Measurements from ENCODE around the gene EMC8.

Gene EMC8

GRCh38 chr16:85759631-85760419 is 39.5 kb downstream of the EMC8 start:
- no peak overlapping the region for H3K4me3 ChIP-seq (ENCODE audit: low read depth, low read length)
- no peaks in the 10 kb centered on the region for H3K36me3 ChIP-seq
- DNase-seq = no peak
- H3K27me3 ChIP-seq (ENCODE audit: insufficient read depth, low read depth, severe bottlenecking) = no peaks in the 10 kb centered on the region
- no peak overlapping the region for H3K27ac ChIP-seq
- peak; percentile 45 for TF ChIP-seq CTCF (IDR thresholded peaks at IDR 0.05; ENCODE audit: low read depth, low read length)
- no peaks in the 10 kb centered on the region for H3K9me3 ChIP-seq (ENCODE audit: severe bottlenecking)

- Histone ChIP-seq H3K27ac (no peak overlapping the region), H3K27me3 (ENCODE audit: insufficient read depth, low read depth, severe bottlenecking) (no peaks in the 10 kb centered on the region), H3K36me3 (no peaks in the 10 kb centered on the region), H3K9me3 (ENCODE audit: severe bottlenecking) (no peaks in the 10 kb centered on the region), H3K4me3 (ENCODE audit: low read depth, low read length) (no peak overlapping the region)
- DNase-seq = no peak
- no peak for TF ChIP-seq CTCF (IDR thresholded peaks at IDR 0.05; ENCODE audit: low read depth, low read length)
These were observed 40.2 kb downstream of the EMC8 start for GRCh38 chr16:85759136-85759535.

GRCh38 chr16:85757341-85757822 is 42.0 kb downstream of the EMC8 start:
- Histone ChIP-seq H3K27me3 (ENCODE audit: insufficient read depth, low read depth, severe bottlenecking) (no peaks in the 10 kb centered on the region), H3K27ac (no peak overlapping the region), H3K9me3 (ENCODE audit: severe bottlenecking) (no peaks in the 10 kb centered on the region), H3K36me3 (no peaks in the 10 kb centered on the region), H3K4me3 (ENCODE audit: low read depth, low read length) (no peak overlapping the region)
- no peak for DNase-seq
- TF ChIP-seq CTCF (IDR thresholded peaks at IDR 0.05; ENCODE audit: low read depth, low read length) = no peak

GRCh38 chr16:85755929-85756768 is 43.2 kb downstream of the EMC8 start:
- no peak overlapping the region for H3K27ac ChIP-seq
- no peaks in the 10 kb centered on the region for H3K27me3 ChIP-seq (ENCODE audit: insufficient read depth, low read depth, severe bottlenecking)
- no peak for DNase-seq

GRCh38 chr16:85754413-85754812 is 44.9 kb downstream of the EMC8 start:
- DNase-seq = no peak
- Histone ChIP-seq H3K36me3 (no peaks in the 10 kb centered on the region), H3K27me3 (ENCODE audit: insufficient read depth, low read depth, severe bottlenecking) (no peaks in the 10 kb centered on the region), H3K27ac (no peak overlapping the region), H3K4me3 (ENCODE audit: low read depth, low read length) (no peak overlapping the region), H3K9me3 (ENCODE audit: severe bottlenecking) (no peaks in the 10 kb centered on the region)
- no peak for TF ChIP-seq CTCF (IDR thresholded peaks at IDR 0.05; ENCODE audit: low read depth, low read length)

More at GRCh38 chr16:85755929-85756768, 43.2 kb downstream of the EMC8 start:
- no peaks in the 10 kb centered on the region for H3K9me3 ChIP-seq (ENCODE audit: severe bottlenecking)
- no peaks in the 10 kb centered on the region for H3K36me3 ChIP-seq
- no peak overlapping the region for H3K4me3 ChIP-seq (ENCODE audit: low read depth, low read length)
- TF ChIP-seq CTCF (IDR thresholded peaks at IDR 0.05; ENCODE audit: low read depth, low read length) = no peak
